Measurements from ENCODE around the gene NGEF.

The NGEF gene

DNA sequence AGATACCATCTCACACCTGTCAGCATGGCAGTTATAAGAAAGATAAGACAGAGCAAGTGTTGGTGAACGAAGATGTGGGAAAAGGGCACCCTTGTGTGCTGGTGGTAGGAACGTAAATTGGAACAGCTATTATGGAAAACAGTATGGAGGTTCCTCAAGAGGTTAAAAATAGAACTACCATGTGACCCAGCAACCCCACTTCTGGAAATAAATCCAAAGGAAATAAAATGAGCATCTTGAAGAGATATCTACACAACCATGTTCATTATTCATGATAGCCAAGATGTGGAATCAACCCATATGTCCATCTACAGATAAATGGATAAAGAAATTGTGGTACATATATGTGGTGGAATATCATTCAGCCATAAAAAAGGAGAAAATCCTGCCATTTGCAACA, 26.9 kb downstream of the NGEF start:
- no peak overlapping the region for H3K27ac ChIP-seq
- TF ChIP-seq ZFX (IDR thresholded peaks at IDR 0.05; ENCODE audit: borderline replicate concordance) (no peak), CTCF (IDR thresholded peaks at IDR 0.05) (no peak)

- no peak overlapping the region for H3K27ac ChIP-seq
Observed at GRCh38 chr2:232984451-232985207, 28.4 kb downstream of the NGEF start.

DNA sequence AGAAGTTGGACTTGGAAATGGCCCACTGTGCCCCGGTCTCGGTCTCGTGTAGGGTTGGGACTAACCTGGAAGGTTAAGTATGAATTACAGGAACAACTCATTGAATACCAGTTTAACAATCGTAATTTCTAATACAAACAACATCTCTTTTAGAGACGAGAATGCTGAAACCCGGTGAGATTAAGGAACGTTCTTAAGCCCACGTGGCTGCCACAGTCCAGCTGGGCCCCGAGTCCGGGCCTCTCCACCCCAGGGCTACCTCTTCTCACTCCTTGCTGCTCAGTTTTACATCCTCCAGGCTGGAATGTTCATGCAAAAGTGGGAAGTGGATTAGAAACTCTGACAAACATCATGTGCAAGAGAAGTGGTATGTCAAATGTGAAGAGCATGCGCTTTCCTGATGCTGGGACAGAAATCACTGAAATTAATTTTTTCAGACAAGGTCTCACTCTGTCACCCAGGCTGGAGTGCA, 29.4 kb downstream of the NGEF start:
- TF ChIP-seq CTCF (IDR thresholded peaks at IDR 0.05) (no peak), ZFX (IDR thresholded peaks at IDR 0.05; ENCODE audit: borderline replicate concordance) (no peak)
- H3K27ac ChIP-seq: no peak overlapping the region

More at GRCh38 chr2:232984451-232985207, 28.4 kb downstream of the NGEF start:
- TF ChIP-seq ZFX (IDR thresholded peaks at IDR 0.05; ENCODE audit: borderline replicate concordance): no peak
- no peak for TF ChIP-seq CTCF (IDR thresholded peaks at IDR 0.05)

- no peak for TF ChIP-seq CTCF (IDR thresholded peaks at IDR 0.05)
- no peak for TF ChIP-seq ZFX (IDR thresholded peaks at IDR 0.05; ENCODE audit: borderline replicate concordance)
- H3K27ac ChIP-seq: no peak overlapping the region
Observed at GRCh38 chr2:232982926-232983668, 30.0 kb downstream of the NGEF start.

DNA sequence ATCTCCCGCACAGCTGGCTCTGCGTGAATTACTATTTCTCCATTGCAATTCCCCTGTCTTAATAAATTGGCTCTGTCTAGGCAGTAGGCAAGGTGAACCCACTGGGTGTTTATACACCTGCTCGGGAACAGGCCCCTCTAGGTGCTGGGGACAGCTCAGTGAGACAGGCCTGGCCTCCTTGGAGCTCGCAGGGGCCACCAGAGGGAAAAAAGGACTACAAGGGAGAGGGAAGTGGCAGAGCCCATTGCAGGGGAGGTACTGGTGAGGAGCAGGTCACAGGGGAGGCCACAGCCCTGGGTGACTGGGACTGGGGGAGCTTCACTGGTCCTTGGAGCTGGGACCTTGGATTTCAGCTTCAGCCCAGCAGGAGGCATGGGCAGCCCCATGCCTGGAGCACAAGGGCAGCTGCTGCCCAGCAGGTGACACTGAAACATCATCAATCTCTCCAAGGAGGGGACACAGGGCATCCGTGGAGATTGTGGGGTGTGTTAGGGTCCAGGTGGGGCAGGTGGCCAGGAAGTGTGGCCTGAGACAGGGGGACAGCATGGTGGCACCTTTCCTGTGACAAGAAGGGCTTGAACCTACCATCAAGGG, 31.2 kb downstream of the NGEF start:
- no peak overlapping the region for H3K27ac ChIP-seq
- 0 out of 2 replicates have a peak, but pooled peaks have one; percentile 5 for TF ChIP-seq CTCF (IDR thresholded peaks at IDR 0.05)
- TF ChIP-seq ZFX (IDR thresholded peaks at IDR 0.05; ENCODE audit: borderline replicate concordance): no peak

DNA sequence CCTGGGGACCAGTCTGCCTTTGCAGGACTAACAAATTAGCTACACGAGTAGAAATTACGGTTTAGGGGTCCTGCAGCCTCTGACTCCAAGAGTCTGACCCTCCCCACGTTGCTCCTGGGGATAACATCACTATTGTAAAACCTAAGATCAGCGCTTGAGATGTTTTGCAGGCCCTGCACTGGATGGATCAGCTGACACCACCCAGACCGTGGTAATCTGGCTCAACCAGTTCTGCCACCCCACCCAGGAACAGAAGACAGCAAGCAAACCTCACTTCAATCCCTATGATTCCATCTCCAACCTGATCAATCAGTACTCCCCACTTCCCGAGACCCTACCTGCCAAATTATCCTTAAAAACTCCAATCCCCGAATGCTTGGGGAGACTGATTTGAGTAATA, 31.7 kb downstream of the NGEF start:
- no peak overlapping the region for H3K27ac ChIP-seq
- TF ChIP-seq ZFX (IDR thresholded peaks at IDR 0.05; ENCODE audit: borderline replicate concordance) (no peak), CTCF (IDR thresholded peaks at IDR 0.05) (no peak)

Data from 22Rv1 (cell line).